Measurements from ENCODE around the gene FREY1.

- no peak for TF ChIP-seq EZH2 (IDR thresholded peaks at IDR 0.05; ENCODE audit: borderline replicate concordance, insufficient read depth, low read depth, low read length, poor library complexity, severe bottlenecking)
- no peak for TF ChIP-seq CTCF (IDR thresholded peaks at IDR 0.05)
Observed at GRCh38 chr11:45858751-45859398, 48.2 kb downstream of the FREY1 start.

Measured in B cell (primary cell).